Measurements from ENCODE around the gene ZFAND3.

- TF ChIP-seq, protein P1, sequence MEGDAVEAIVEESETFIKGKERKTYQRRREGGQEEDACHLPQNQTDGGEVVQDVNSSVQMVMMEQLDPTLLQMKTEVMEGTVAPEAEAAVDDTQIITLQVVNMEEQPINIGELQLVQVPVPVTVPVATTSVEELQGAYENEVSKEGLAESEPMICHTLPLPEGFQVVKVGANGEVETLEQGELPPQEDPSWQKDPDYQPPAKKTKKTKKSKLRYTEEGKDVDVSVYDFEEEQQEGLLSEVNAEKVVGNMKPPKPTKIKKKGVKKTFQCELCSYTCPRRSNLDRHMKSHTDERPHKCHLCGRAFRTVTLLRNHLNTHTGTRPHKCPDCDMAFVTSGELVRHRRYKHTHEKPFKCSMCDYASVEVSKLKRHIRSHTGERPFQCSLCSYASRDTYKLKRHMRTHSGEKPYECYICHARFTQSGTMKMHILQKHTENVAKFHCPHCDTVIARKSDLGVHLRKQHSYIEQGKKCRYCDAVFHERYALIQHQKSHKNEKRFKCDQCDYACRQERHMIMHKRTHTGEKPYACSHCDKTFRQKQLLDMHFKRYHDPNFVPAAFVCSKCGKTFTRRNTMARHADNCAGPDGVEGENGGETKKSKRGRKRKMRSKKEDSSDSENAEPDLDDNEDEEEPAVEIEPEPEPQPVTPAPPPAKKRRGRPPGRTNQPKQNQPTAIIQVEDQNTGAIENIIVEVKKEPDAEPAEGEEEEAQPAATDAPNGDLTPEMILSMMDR (IDR thresholded peaks at IDR 0.05): no peak
- TF ChIP-seq CBX2 (IDR thresholded peaks at IDR 0.05; ENCODE audit: borderline replicate concordance, low read depth): no peak
- no peak for TF ChIP-seq KDM1A (IDR thresholded peaks at IDR 0.05; ENCODE audit: low read depth)
- TF ChIP-seq SREBF2 (IDR thresholded peaks at IDR 0.05): no peak
- TF ChIP-seq MAX (IDR thresholded peaks at IDR 0.05): no peak
- no peak for TF ChIP-seq NR3C1 (IDR thresholded peaks at IDR 0.05)
- TF ChIP-seq USF2 (IDR thresholded peaks at IDR 0.05): no peak
Measured at GRCh38 chr6:37785002-37785662, 34.4 kb upstream of the ZFAND3 start.

Measured in A549 (cell line).